Uterus (tissue), 2 donors: ENCODE data around the gene NAP1L4.

ENCODE experiments used
- CTCF ChIP-seq, 4 experiments: fragments of 200-600 bp in 2 of 4; fragments of 450-650 bp in 2 of 4; sonication (generic) in 2 of 4; IDR thresholded peaks; one replicate each; pipeline ENCODE4 v1.5.1; 2016 to 2019; ENCODE audit warnings: antibody characterized with exemption in 4 of 4, mild to moderate bottlenecking in 2 of 4, moderate library complexity in 1 of 4
- POLR2A ChIP-seq, 2 donors: fragments of 450-650 bp; IDR thresholded peaks; one replicate each; pipeline ENCODE4 v1.6.1; 2016; ENCODE audit warnings: antibody characterized with exemption in 2 of 2, mild to moderate bottlenecking in 1 of 2, moderate library complexity in 1 of 2

GRCh38 chr11:2963112-2963754 is 28.9 kb downstream of the NAP1L4 start:
- TF ChIP-seq POLR2A (IDR thresholded peaks at IDR 0.05) = no peak
- no peak for TF ChIP-seq CTCF (IDR thresholded peaks at IDR 0.05)
